GM18499 (cell line): ENCODE data around the gene OR4E2.
"Not testable (repeated sequence)": the region's sequence is repeated elsewhere in the genome, so short reads cannot be mapped to it uniquely, and the experiment has no call there.

Experiments used
- ATAC-seq: cut with Tn5 transposase; IDR thresholded peaks from one replicate; pipeline ENCODE4 v1.9.1; 2021; ENCODE audit warnings: moderate number of reproducible peaks; ENCODE audit not compliant: insufficient read depth, unreplicated experiment

The OR4E2 gene

DNA sequence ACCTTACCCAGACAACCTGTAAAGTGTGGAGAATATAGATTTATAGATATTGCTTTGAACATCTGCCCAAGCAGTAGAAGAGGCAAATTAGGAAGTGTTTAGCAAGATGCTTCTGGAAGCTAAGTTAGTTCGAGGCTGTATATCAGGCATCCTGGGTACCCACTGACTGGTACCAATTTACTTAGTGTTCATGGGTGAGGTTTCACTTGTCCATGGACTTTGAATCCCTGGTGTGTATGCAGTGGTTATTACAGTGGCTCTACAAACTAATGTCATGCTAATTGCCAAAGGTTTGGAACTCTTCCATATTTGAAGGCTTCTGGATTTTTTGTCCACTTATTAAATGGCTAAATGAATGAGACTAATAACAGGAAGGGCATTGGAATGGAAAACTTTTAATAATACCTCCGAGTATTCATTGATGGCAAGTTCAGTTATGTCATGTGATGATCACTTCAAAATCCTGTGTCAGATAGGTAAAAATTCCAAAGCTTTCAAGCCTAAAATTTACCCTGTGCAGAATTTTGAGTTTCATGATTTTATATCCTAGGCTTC, at the start of gene OR4E2:
Gene OR4E2, plus strand, starts transcription at position 505 of the 555 bp plus-strand sequence. CDS start 11,248 bp downstream, outside the sequence.
- no peak for ATAC-seq

- no peak for ATAC-seq
Observed at GRCh38 chr14:21612324-21612723, 41.3 kb upstream of the OR4E2 start.

- no peak for ATAC-seq
Observed at GRCh38 chr14:21614240-21614639, 39.4 kb upstream of the OR4E2 start.

- no peak for ATAC-seq
Observed at GRCh38 chr14:21617614-21618013, 36.0 kb upstream of the OR4E2 start.

- ATAC-seq, result no peak
Observed at GRCh38 chr14:21626491-21627230, 27.0 kb upstream of the OR4E2 start.

DNA sequence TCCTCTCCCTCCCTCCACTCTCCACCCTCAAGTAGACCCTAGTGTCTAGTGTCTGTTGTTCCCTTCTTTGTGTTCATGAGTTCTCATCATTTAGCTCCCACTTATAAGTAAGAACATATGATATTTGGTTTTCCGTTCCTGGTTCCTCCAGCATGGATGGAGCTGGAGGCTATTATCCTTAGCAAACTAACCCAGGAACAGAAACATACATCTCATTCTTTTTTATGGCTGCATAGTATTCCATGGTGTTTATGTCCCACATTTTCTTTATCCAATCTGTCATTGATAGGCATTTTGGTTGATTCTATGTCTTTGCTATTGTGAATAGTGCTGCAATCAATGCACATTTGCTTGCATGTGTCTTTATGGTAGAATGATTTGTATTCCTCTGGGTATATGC, 23.1 kb upstream of the OR4E2 start:
- ATAC-seq, result not testable (repeated sequence)

GRCh38 chr14:21631084-21631483, 22.6 kb upstream of the OR4E2 start:
- ATAC-seq, result no peak

DNA sequence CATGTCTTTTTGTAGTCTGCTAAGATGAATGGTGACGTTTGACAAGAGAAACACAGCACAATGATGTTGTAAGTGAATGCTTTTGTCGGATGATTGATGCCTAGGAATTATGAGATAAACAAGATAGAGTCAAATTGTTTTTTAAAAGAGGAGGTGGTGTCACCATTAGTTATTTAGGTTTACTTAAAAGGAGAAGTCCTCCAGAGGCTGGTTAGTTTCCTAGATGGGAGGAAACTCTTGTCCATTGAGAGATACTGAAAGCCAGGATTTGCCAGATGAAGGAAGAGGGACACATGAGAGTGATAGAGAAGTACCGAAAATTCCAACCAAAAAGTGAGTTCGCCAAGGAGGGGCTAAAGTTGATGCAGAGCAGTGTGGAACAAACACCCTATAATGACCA, 18.8 kb upstream of the OR4E2 start, which contains the start of gene OR10G2:
Gene OR10G2, minus strand, starts transcription at position 101 of the 400 bp plus-strand sequence. Its CDS starts 98 bp downstream, at position 3.
- no peak for ATAC-seq

- no peak for ATAC-seq
Observed at GRCh38 chr14:21642683-21643082, 11.0 kb upstream of the OR4E2 start.

DNA sequence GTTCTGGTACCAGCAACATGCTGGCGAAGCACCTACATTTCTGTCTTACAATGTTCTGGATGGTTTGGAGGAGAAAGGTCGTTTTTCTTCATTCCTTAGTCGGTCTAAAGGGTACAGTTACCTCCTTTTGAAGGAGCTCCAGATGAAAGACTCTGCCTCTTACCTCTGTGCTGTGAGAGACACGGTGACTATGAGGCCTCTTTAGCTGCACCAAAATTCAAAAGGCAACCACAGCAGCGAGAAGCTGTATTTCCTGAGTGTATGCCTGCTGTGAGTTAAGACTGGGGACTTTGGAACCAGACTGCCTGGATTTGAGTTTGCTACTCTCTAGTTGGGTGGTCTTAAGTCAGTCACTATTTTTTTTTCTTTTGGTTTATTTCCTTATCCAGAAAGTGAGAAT, 10.2 kb upstream of the OR4E2 start:
- ATAC-seq, result no peak

- no peak for ATAC-seq
Observed at GRCh38 chr14:21647380-21647779, 6.3 kb upstream of the OR4E2 start.

GRCh38 chr14:21652209-21652808, 1.3 kb upstream of the OR4E2 start:
- no peak for ATAC-seq

DNA sequence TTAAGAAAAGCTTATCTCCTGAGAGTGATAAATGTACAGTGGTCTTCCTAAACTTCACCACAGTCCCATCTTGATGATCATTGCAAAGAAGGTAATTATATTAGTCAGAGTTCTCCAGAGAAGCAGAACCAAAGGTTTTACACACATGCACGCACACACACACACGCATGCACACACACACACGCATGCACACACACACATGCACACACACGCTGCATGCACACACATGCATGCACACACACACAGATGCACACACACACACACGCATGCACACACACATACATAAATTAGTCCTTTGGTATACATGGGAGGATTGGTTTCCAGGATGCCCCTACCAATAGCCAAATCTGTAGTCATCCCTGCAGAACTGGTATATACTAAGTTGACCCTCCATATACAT, 580 bp downstream of the OR4E2 start:
- no peak for ATAC-seq

GRCh38 chr14:21656980-21657379, 3.3 kb downstream of the OR4E2 start:
- no peak for ATAC-seq

DNA sequence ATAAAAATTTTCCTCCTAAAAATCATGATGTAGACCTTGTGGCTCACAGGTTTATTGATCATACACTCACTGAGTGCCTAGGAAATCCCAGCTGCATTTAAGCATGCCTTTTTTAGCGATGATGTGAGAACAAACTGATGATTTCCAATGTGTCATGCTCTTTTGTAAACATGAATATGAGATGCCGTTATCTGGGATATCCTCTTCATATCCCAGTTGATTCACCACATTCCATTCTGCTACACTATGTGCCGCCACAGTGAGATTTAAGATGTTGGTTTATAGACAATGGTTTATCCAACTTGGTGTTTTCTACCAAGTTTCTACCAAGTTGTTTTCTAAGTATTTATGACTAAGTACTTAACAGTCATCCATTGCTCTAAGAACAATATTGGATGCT, 14.7 kb downstream of the OR4E2 start:
- no peak for ATAC-seq

- no peak for ATAC-seq
Observed at GRCh38 chr14:21669284-21669683, 15.6 kb downstream of the OR4E2 start.

GRCh38 chr14:21671371-21671770, 17.7 kb downstream of the OR4E2 start:
- no peak for ATAC-seq

DNA sequence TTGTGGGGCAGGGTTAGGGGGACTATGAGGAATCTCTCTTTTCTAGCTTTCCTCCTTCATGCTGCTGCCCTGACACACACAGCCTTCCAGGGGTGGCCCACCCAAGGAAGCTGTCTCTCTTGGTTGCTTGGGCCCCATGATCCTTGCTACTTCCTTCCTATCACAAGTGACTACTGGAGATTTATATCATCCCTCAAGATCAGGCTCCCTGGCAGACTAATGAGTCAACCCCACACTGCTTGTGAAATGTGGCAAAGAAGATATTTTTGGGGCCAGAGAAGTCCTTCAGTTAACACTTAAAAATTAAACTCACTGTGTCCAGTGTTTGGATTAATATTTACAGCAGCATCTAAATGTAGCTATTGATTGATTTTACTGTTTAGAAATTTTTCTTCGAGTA, 18.5 kb downstream of the OR4E2 start:
- no peak for ATAC-seq

DNA sequence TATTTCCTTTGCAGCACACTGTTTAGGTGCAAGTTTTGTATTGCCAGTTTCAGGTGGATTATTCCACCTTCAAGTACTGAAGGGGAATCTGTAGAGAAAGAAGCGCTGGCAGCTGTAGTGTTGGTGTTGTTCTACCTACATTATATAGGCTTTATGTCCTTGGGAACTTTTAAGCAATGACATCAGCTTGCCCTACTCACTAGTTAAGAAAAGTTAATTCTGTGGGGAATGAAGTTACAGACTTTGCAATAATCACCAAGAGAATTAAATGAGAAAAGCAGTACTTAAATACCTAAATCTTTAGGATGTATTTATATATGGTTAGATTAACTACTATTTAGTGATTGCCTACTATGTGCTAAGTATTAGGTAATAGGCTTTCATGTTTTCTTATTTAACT, 20.1 kb downstream of the OR4E2 start, which contains the start of gene OR4E1:
Gene OR4E1, minus strand, starts transcription at position 101 of the 400 bp plus-strand sequence. CDS start 2,883 bp downstream, outside the sequence.
- no peak for ATAC-seq

- no peak for ATAC-seq
Observed at GRCh38 chr14:21675566-21675965, 21.9 kb downstream of the OR4E2 start.

GRCh38 chr14:21680072-21680471, 26.4 kb downstream of the OR4E2 start:
- no peak for ATAC-seq
